Right atrium auricular region (tissue), 2 donors: ENCODE data around the gene TGFBR2. TPM values are rescaled to one million over a fixed set of nuclear protein-coding genes. Genes with fewer than 3 reads are reported as not detected.

ENCODE experiments used
- DNase-seq: peaks from one replicate; pipeline ENCODE4 v3.0.0-alpha.2; 2019; ENCODE audit warnings: low spot score
- H3K27ac ChIP-seq, 2 donors: fragments of 200-600 bp; sonication (generic); 1 replicate in 1 of 2; 2 replicates in 1 of 2; pipeline ENCODE4 v1.5.1; 2016 to 2019
- H3K27me3 ChIP-seq, 2 donors: fragments of 200-600 bp; sonication (generic); one replicate each; pipeline versions ENCODE4 v1.5.1 to v1.6.0; 2017 to 2019
- H3K36me3 ChIP-seq: fragments of 200-600 bp; sonication (generic); one replicate; pipeline ENCODE4 v1.5.1; 2016
- H3K4me1 ChIP-seq, 2 donors: fragments of 200-600 bp; sonication (generic); one replicate each; pipeline versions ENCODE4 v1.5.1 to v1.6.0; 2017 to 2019
- H3K4me3 ChIP-seq, 2 donors: fragments of 200-600 bp; sonication (generic); 1 replicate in 1 of 2; 2 replicates in 1 of 2; pipeline ENCODE4 v1.5.1; 2017 to 2019; ENCODE audit warnings: mild to moderate bottlenecking in 1 of 2, moderate library complexity in 1 of 2
- H3K9me3 ChIP-seq, 2 donors: fragments of 200-600 bp; sonication (generic); one replicate each; pipeline ENCODE4 v1.5.1; 2019
- CTCF ChIP-seq, 2 donors: fragments of 200-600 bp; sonication (generic); IDR thresholded peaks; one replicate each; pipeline ENCODE4 v1.5.1; 2019; ENCODE audit warnings: antibody characterized with exemption in 2 of 2
- total RNA-seq, 2 donors: library from RNA; depleted of rRNA; stranded (reverse); fragments of >200 nt; gene quantifications; one replicate each; pipeline ENCODE4 v1.1.0, GENCODE V29; 2016

The TGFBR2 gene
- total RNA-seq, 2 donors from 2014 or later, result 205 to 210 TPM

- no peak for TF ChIP-seq CTCF (IDR thresholded peaks at IDR 0.05)
- no peaks in the 10 kb centered on the region for H3K27me3 ChIP-seq
- no peaks in the 10 kb centered on the region for H3K4me1 ChIP-seq
- no peaks in the 10 kb centered on the region for H3K36me3 ChIP-seq
- no peak overlapping the region for H3K27ac ChIP-seq
- no peaks in the 10 kb centered on the region for H3K9me3 ChIP-seq
- H3K4me3 ChIP-seq, result no peak overlapping the region
- no peak for DNase-seq
Observed at GRCh38 chr3:30720586-30721313, 114.3 kb downstream of the TGFBR2 start.

GRCh38 chr3:30721314-30721634 is 114.9 kb downstream of the TGFBR2 start:
- no peak for TF ChIP-seq CTCF (IDR thresholded peaks at IDR 0.05)
- Histone ChIP-seq H3K4me1 (no peaks in the 10 kb centered on the region), H3K27me3 (no peaks in the 10 kb centered on the region), H3K36me3 (no peaks in the 10 kb centered on the region), H3K27ac (no peak overlapping the region), H3K9me3 (no peaks in the 10 kb centered on the region), H3K4me3 (no peak overlapping the region)
- no peak for DNase-seq

- no peaks in the 10 kb centered on the region for H3K27me3 ChIP-seq
- no peaks in the 10 kb centered on the region for H3K9me3 ChIP-seq
- H3K4me1 ChIP-seq, result no peaks in the 10 kb centered on the region
- H3K36me3 ChIP-seq, result no peaks in the 10 kb centered on the region
- no peak overlapping the region for H3K4me3 ChIP-seq
- no peak for TF ChIP-seq CTCF (IDR thresholded peaks at IDR 0.05)
- no peak for DNase-seq
- no peak overlapping the region for H3K27ac ChIP-seq
Observed at GRCh38 chr3:30723211-30723610, 116.8 kb downstream of the TGFBR2 start.

- H3K4me3 ChIP-seq, result no peak overlapping the region
- H3K27ac ChIP-seq, result no peak overlapping the region
- no peak for DNase-seq
- no peaks in the 10 kb centered on the region for H3K27me3 ChIP-seq
- H3K9me3 ChIP-seq, result no peaks in the 10 kb centered on the region
- no peak for TF ChIP-seq CTCF (IDR thresholded peaks at IDR 0.05)
- H3K36me3 ChIP-seq, result no peaks in the 10 kb centered on the region
- no peaks in the 10 kb centered on the region for H3K4me1 ChIP-seq
Observed at GRCh38 chr3:30724863-30725262, 118.5 kb downstream of the TGFBR2 start.

- Histone ChIP-seq H3K36me3 (no peaks in the 10 kb centered on the region), H3K4me3 (no peak overlapping the region), H3K27ac (no peak overlapping the region), H3K9me3 (no peaks in the 10 kb centered on the region), H3K4me1 (no peaks in the 10 kb centered on the region), H3K27me3 (no peaks in the 10 kb centered on the region)
- DNase-seq, result no peak
- no peak for TF ChIP-seq CTCF (IDR thresholded peaks at IDR 0.05)
Observed at GRCh38 chr3:30728143-30728542, 121.7 kb downstream of the TGFBR2 start.

- H3K27ac ChIP-seq, result no peak overlapping the region
- no peaks in the 10 kb centered on the region for H3K36me3 ChIP-seq
- no peaks in the 10 kb centered on the region for H3K9me3 ChIP-seq
- H3K4me3 ChIP-seq, result no peak overlapping the region
- TF ChIP-seq CTCF (IDR thresholded peaks at IDR 0.05), result no peak
- H3K27me3 ChIP-seq, result no peaks in the 10 kb centered on the region
- H3K4me1 ChIP-seq, result no peaks in the 10 kb centered on the region
- DNase-seq, result no peak
Observed at GRCh38 chr3:30729512-30729911, 123.1 kb downstream of the TGFBR2 start.
